ENCODE results near the gene TARS1. TPM values are rescaled to one million over a fixed set of nuclear protein-coding genes. Genes with fewer than 3 reads are reported as not detected.

TARS1 gene
- total and polyA plus RNA-seq, 8 donors, result 25.5 to 158 (median 82.5) TPM

GRCh38 chr5:33475706-33476105 lies 34.9 kb downstream of the TARS1 start:
- H3K27me3 ChIP-seq, result no peaks in the 10 kb centered on the region
- H3K9me3 ChIP-seq, result no peaks in the 10 kb centered on the region
- DNase-seq, result no peak
- H3K36me3 ChIP-seq, result peaks cover 9 to 78% (median 77%) of the 10 kb centered on the region in 4 donors
- no peak overlapping the region for H3K4me3 ChIP-seq
- H3K4me1 ChIP-seq, result no peaks in the 10 kb centered on the region
- TF ChIP-seq CTCF (IDR thresholded peaks at IDR 0.05) (no peak), POLR2AphosphoS5 (IDR thresholded peaks at IDR 0.05) (no peak), POLR2A (IDR thresholded peaks at IDR 0.05) (no peak), EP300 (IDR thresholded peaks at IDR 0.05) (no peak)
- WGBS, 5 donors, result 86 to 97% (median 90%) methylated on average over 5 of the region's 5 CpGs
- intact Hi-C loops (cut with DNase I; ENCODE audit: low total_unique reads), result loop anchor here (10.0 kb wide), 1 partner anchor 1349 kb away; no protein-coding TSS in a partner anchor
- H3K27ac ChIP-seq, result no peak overlapping the region

- H3K4me3 ChIP-seq, result no peak overlapping the region
- H3K36me3 ChIP-seq, result peaks cover 4 to 65% (median 64%) of the 10 kb centered on the region in 4 donors
- no peak for DNase-seq
- intact Hi-C loops (cut with DNase I; ENCODE audit: low total_unique reads), result loop anchor here (10.0 kb wide), 1 partner anchor 1348 kb away; no protein-coding TSS in a partner anchor
- H3K27ac ChIP-seq, result no peak overlapping the region
- 93 to 98% (median 96%) methylated on average over 3 of the region's 3 CpGs for WGBS, 5 donors
- H3K4me1 ChIP-seq, result no peaks in the 10 kb centered on the region
- H3K27me3 ChIP-seq, result no peaks in the 10 kb centered on the region
- H3K9me3 ChIP-seq, result no peaks in the 10 kb centered on the region
- TF ChIP-seq POLR2A (IDR thresholded peaks at IDR 0.05) (no peak), POLR2AphosphoS5 (IDR thresholded peaks at IDR 0.05) (no peak), CTCF (IDR thresholded peaks at IDR 0.05) (no peak), EP300 (IDR thresholded peaks at IDR 0.05) (no peak)
Observed at GRCh38 chr5:33476992-33477391, 36.2 kb downstream of the TARS1 start.

- 81 to 98% (median 88%) methylated on average over 2 of the region's 2 CpGs for WGBS, 5 donors
- Histone ChIP-seq H3K36me3 (peaks cover 0 to 57% (median 57%) of the 10 kb centered on the region in 4 donors), H3K9me3 (no peaks in the 10 kb centered on the region), H3K4me1 (no peaks in the 10 kb centered on the region), H3K4me3 (no peak overlapping the region), H3K27me3 (no peaks in the 10 kb centered on the region), H3K27ac (no peak overlapping the region)
- no peak for DNase-seq
- intact Hi-C loops (cut with DNase I; ENCODE audit: low total_unique reads), result loop anchor here (10.0 kb wide), 1 partner anchor 1347 kb away; no protein-coding TSS in a partner anchor
- TF ChIP-seq POLR2AphosphoS5 (IDR thresholded peaks at IDR 0.05) (no peak), EP300 (IDR thresholded peaks at IDR 0.05) (no peak), CTCF (IDR thresholded peaks at IDR 0.05) (no peak), POLR2A (IDR thresholded peaks at IDR 0.05) (no peak)
Observed at GRCh38 chr5:33477816-33478215, 37.1 kb downstream of the TARS1 start.

- intact Hi-C loops (cut with DNase I; ENCODE audit: low total_unique reads), result loop anchor here (10.0 kb wide), 1 partner anchor 1345 kb away; no protein-coding TSS in a partner anchor
Observed at GRCh38 chr5:33479311-33479710, 38.5 kb downstream of the TARS1 start.

More at GRCh38 chr5:33479311-33479710, 38.5 kb downstream of the TARS1 start:
- Histone ChIP-seq H3K4me1 (no peaks in the 10 kb centered on the region), H3K9me3 (no peaks in the 10 kb centered on the region), H3K27me3 (no peaks in the 10 kb centered on the region), H3K4me3 (no peak overlapping the region), H3K36me3 (peaks cover 0 to 49% (median 43%) of the 10 kb centered on the region in 4 donors), H3K27ac (no peak overlapping the region)
- 96 to 100% (median 97%) methylated on average over 3 of the region's 3 CpGs for WGBS, 5 donors
- no peak for DNase-seq
- TF ChIP-seq POLR2AphosphoS5 (IDR thresholded peaks at IDR 0.05) (no peak), EP300 (IDR thresholded peaks at IDR 0.05) (no peak), CTCF (IDR thresholded peaks at IDR 0.05) (no peak), POLR2A (IDR thresholded peaks at IDR 0.05) (no peak)

All from stomach (tissue), 9 donors.